Measurements from ENCODE around the gene GFI1B.
"Not testable (repeated sequence)": the region's sequence is repeated elsewhere in the genome, so short reads cannot be mapped to it uniquely, and the experiment has no call there.

GRCh38 chr9:132998221-132998620, 19.7 kb downstream of the GFI1B start:
- TF ChIP-seq CTCF (conservative IDR thresholded peaks at IDR 0.05; ENCODE audit: low read length); EZH2phosphoT487 (IDR thresholded peaks at IDR 0.05; ENCODE audit: borderline replicate concordance): not testable (repeated sequence)

All from Loucy (cell line).